ENCODE measurements around the gene TBC1D30.

The TBC1D30 gene

DNA sequence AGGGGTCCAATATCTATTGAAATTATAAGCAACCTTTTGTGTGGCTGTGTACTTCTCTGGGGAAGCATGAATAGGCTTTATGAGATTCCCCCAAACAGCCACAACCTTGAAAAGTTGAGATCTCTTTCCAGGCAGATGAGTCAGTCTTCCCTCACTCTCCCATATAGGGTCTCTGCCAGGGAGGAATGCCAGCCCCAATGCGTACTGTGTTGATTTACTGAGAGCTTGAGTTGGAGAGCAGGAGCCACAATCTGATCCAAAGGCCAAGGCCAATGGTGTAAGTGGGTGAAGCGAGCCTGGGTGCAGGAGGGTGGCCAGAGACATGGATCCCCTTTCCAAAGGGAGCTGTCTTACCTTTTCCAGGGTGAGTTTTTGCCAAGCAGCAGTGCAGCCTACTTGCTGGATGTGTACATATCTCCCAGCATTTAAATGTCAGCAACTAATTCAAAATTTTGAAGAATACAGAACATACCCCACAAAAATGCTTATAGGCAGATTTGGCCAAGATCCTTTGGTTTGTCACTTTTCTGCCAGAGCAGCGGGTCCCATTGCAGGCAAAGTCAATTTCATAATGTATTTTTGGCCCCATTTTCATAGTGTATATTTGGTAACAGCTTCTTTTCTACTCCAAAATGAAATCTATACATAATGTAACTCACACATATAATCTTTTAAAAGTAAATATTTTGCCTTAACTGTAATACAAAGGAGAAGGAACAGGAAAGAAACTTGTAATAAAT, 88.2 kb downstream of the TBC1D30 start:
- DNase-seq: no peak

DNA sequence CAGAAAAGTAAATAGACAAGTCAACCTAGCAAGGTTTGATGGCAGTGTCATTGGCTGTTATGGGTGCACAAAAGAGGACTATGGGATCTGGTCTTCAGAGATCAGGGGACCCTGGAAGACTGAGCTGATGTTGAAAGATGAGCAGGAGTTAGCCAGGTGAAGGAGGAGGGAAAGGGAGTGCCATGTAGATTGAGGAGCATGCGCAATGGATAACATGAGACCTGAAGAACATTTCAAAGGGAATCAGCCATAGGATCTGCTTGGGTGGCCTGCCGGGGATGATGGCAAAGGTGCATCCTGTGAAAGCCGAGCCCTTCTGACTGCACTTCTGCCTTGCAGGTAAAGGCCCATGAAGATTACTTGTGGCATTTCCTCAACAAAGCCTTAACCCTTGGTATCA, 90.8 kb downstream of the TBC1D30 start:
- no peak for DNase-seq

DNA sequence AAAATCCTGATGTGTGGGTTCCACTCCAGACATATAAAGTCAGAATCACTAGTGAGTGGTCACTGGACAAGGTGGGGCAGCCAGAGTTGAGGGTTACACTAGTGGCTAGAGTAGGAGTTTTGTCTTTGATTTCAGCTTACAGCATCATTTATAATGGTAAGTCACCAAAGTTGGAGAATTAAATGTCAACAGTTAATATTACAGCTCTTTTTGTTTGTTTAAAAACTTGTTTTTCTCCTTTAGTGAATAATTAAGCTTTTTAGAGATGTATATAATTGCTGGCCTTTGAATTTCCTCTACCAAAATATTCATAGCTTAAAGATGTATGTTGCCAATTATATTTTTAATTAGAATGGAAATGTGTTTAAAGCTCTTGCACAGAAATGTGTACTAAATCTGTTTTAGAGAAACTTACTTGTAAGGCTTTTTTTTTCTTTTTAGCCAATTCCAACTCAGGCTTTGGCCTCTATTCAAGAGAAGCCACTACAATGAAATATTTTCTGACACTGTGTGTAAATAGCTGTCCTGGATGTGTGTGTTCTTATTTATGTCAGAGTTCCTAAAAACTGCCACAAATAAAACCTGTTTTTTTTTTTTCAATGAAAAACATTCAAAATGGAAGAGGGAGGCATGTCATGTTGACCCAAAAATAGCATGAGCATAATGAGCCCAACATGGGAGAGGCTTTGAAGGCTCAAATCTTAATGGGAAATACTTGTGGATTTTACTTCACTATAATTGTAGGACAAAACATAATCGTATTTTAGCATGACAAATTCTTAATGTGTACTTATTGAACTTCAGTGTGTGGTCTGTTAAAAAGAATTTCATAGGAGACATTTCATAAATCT, 92.2 kb downstream of the TBC1D30 start:
- no peak for DNase-seq

GRCh38 chr12:64918344-64918743, 93.9 kb downstream of the TBC1D30 start:
- DNase-seq: no peak

- DNase-seq: no peak
These were observed 94.4 kb downstream of the TBC1D30 start for GRCh38 chr12:64918801-64919200.

DNA sequence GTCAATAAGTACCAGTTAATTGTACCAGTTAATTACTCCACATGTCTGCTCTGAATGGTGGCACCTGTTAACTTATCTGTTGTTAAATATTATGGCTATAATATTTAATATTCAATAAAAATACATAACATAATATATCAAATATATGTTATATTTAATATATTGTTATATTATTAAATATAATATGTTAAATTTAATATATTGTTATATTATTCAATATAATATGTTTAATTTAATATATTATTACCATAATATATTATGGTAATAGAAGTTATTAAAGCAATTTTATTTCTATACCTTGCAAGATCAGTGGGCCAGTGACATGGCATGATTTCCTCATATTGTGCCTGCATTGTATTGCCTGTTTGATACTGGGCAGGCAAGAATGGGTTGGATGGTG, 98.4 kb downstream of the TBC1D30 start:
- DNase-seq: no peak

GRCh38 chr12:64923536-64923935, 99.1 kb downstream of the TBC1D30 start:
- DNase-seq: no peak
